ENCODE measurements around the gene CERK. TPM values are rescaled to one million over a fixed set of nuclear protein-coding genes. Genes with fewer than 3 reads are reported as not detected.

The CERK gene
- total RNA-seq, 4 donors from 2014 or later, result 19.2 to 46.2 (median 36.6) TPM

DNA sequence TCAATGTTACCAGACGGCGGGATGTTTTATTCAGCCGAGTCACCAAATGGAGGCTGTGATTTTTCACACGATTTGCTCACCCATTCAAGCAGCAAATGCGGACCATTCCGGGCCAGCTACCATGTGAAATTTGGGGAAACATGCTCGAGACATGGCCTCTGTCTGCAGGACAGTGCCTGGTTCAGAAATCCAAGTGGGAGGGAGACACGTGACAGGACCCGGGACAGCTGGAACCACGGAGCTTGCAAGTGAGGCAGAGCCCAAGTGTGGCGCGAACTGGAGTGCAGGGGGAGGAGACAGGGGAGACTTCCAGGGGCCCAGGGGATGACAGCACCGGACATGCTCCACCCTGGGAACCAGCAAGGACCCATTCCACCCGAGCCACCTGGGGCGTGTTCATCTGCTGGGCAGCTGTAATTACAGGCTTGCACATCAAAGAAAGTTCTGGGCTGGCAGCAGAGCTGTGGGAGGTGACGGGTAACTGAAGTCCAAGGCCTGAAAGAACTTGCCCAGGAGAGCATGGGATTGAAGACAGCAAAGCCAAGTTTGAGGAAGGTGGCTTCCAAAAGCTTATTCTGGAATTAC, 16.5 kb downstream of the CERK start:
- 67% methylated on average over 15 of the region's 16 CpGs for WGBS
- DNase-seq (ENCODE audit: low spot score in 2 of 2), result no peak
- TF ChIP-seq, protein P1, sequence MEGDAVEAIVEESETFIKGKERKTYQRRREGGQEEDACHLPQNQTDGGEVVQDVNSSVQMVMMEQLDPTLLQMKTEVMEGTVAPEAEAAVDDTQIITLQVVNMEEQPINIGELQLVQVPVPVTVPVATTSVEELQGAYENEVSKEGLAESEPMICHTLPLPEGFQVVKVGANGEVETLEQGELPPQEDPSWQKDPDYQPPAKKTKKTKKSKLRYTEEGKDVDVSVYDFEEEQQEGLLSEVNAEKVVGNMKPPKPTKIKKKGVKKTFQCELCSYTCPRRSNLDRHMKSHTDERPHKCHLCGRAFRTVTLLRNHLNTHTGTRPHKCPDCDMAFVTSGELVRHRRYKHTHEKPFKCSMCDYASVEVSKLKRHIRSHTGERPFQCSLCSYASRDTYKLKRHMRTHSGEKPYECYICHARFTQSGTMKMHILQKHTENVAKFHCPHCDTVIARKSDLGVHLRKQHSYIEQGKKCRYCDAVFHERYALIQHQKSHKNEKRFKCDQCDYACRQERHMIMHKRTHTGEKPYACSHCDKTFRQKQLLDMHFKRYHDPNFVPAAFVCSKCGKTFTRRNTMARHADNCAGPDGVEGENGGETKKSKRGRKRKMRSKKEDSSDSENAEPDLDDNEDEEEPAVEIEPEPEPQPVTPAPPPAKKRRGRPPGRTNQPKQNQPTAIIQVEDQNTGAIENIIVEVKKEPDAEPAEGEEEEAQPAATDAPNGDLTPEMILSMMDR (IDR thresholded peaks at IDR 0.05), result no peak
- TF ChIP-seq POLR2A (IDR thresholded peaks at IDR 0.05), result no peak
- TF ChIP-seq POLR2AphosphoS5 (IDR thresholded peaks at IDR 0.05), result no peak
- no peak for TF ChIP-seq EP300 (IDR thresholded peaks at IDR 0.05)
- H3K4me3 ChIP-seq, result no peak overlapping the region
- H3K36me3 ChIP-seq, result peaks cover 28% of the 10 kb centered on the region
- no peaks in the 10 kb centered on the region for H3K27me3 ChIP-seq
- no peaks in the 10 kb centered on the region for H3K9me3 ChIP-seq
- H3K27ac ChIP-seq, result no peak overlapping the region
- H3K4me1 ChIP-seq, result peaks cover 20% of the 10 kb centered on the region

DNA sequence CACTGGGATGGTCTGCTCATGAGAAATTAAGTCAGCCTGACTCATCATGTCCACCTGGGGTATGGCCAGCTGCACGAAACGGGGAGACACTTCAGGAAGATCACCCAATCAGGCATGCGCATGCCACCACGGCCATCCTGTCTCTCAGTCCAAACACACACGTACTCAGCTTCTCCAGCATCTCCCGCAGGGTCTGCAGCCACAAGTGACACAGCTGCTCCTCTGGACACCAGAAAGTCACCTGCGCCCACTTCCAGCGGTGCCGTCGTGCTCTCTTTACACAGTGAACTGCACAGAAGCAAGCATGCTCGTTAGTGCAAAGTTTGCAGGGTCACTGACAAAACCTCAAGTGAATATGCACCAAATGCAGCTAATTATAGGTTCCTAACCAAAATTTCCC, 18.1 kb downstream of the CERK start:
- H3K27ac ChIP-seq, result no peak overlapping the region
- DNase-seq (ENCODE audit: low spot score in 2 of 2), result no peak
- no peak overlapping the region for H3K4me3 ChIP-seq
- H3K27me3 ChIP-seq, result no peaks in the 10 kb centered on the region
- peaks cover 32% of the 10 kb centered on the region for H3K36me3 ChIP-seq
- H3K9me3 ChIP-seq, result no peaks in the 10 kb centered on the region
- WGBS, result 87% methylated on average over 11 of the region's 11 CpGs
- no peak for TF ChIP-seq POLR2A (IDR thresholded peaks at IDR 0.05)
- TF ChIP-seq, protein P1 (IDR thresholded peaks at IDR 0.05), result no peak
- TF ChIP-seq EP300 (IDR thresholded peaks at IDR 0.05), result no peak
- TF ChIP-seq POLR2AphosphoS5 (IDR thresholded peaks at IDR 0.05), result no peak
- peaks cover 12% of the 10 kb centered on the region for H3K4me1 ChIP-seq

DNA sequence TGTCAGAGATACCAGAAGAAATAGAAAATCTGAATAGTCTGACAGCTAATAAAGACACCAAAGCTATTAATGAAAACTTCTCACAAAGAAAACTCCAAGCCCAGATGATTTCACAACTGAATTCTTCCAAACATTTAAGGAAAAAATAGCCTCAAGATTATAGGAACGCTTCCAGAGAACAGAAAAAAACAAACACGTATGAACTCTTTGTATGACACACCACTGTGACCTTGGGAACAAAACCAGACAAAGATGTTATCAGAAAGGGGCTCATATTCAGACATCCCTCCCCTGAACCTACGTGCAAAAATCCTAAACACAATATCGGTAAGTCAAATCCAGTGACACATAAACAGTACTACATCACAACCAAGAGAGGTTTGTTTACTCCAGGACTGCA, 23.5 kb downstream of the CERK start:
- WGBS, result 29% methylated on average over 4 of the region's 4 CpGs
- no peaks in the 10 kb centered on the region for H3K27me3 ChIP-seq
- H3K4me3 ChIP-seq, result no peak overlapping the region
- TF ChIP-seq, protein P1 (IDR thresholded peaks at IDR 0.05), result no peak
- TF ChIP-seq POLR2AphosphoS5 (IDR thresholded peaks at IDR 0.05), result no peak
- no peak for TF ChIP-seq EP300 (IDR thresholded peaks at IDR 0.05)
- no peak for TF ChIP-seq POLR2A (IDR thresholded peaks at IDR 0.05)
- peaks cover 10% of the 10 kb centered on the region for H3K4me1 ChIP-seq
- no peak for DNase-seq (ENCODE audit: low spot score in 2 of 2)
- H3K27ac ChIP-seq, result peak overlapping the region; percentile 12
- H3K36me3 ChIP-seq, result peaks cover 42% of the 10 kb centered on the region
- no peaks in the 10 kb centered on the region for H3K9me3 ChIP-seq

DNA sequence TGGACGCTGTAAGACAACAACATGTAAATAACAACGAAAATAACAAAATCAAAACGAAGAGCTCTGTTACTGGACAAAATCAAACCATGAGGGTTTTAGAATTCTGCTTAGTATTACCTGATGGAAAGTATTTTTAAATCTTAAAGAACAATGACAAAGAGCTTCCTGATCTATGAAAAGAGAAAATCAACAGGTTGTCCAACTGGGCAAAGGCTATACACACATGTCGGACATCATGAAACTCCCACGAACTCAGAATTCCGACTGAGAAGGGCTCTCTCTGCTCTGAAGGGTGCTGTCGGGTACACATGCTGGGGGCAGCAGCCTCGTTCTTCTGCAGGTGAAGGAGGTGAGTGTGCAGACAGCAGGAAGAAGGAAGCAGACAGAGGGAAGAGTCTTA, 25.8 kb downstream of the CERK start:
- Histone ChIP-seq H3K36me3 (peaks cover 47% of the 10 kb centered on the region), H3K9me3 (no peaks in the 10 kb centered on the region), H3K27ac (no peak overlapping the region), H3K27me3 (no peaks in the 10 kb centered on the region), H3K4me3 (no peak overlapping the region), H3K4me1 (peaks cover 10% of the 10 kb centered on the region)
- WGBS, result 94% methylated on average over 8 of the region's 8 CpGs
- TF ChIP-seq POLR2A (IDR thresholded peaks at IDR 0.05) (no peak), EP300 (IDR thresholded peaks at IDR 0.05) (no peak), POLR2AphosphoS5 (IDR thresholded peaks at IDR 0.05) (no peak)
- TF ChIP-seq, protein P1 (IDR thresholded peaks at IDR 0.05), result no peak
- no peak for DNase-seq (ENCODE audit: low spot score in 2 of 2)

DNA sequence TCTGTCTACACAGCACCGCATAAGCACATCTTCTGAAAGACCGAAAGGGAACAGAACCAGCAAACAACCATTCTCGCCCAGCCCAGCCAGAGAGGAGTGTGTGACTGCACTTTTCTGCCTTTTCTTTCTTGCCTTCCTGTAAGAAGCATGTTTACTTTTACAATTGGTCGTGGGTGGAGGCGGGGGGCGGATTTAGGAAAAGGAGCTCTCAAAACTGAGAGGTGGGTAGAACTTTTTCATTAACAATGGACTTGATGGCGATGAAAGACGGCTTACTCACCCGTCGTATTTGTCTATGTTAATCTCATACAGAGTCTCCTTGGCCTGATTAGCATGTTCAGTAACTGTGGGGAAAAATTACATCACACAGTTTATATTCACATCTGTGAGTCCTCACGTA, 27.2 kb downstream of the CERK start:
- DNase-seq (ENCODE audit: low spot score in 2 of 2), result no peak
- Histone ChIP-seq H3K27ac (no peak overlapping the region), H3K36me3 (peaks cover 61% of the 10 kb centered on the region), H3K4me3 (no peak overlapping the region), H3K9me3 (no peaks in the 10 kb centered on the region), H3K4me1 (peaks cover 10% of the 10 kb centered on the region), H3K27me3 (no peaks in the 10 kb centered on the region)
- WGBS, result 94% methylated on average over 11 of the region's 11 CpGs
- no peak for TF ChIP-seq POLR2AphosphoS5 (IDR thresholded peaks at IDR 0.05)
- TF ChIP-seq EP300 (IDR thresholded peaks at IDR 0.05), result no peak
- TF ChIP-seq, protein P1 (IDR thresholded peaks at IDR 0.05), result no peak
- TF ChIP-seq POLR2A (IDR thresholded peaks at IDR 0.05), result no peak

All from suprapubic skin (tissue), 4 donors.